Epidermal melanocyte (primary cell): ENCODE measurements around the gene KMT2D.

Experiments
- DNase-seq: peaks from one replicate; pipeline ENCODE4 v3.0.0; 2011; ENCODE audit warnings: low spot score; ENCODE audit not compliant: insufficient read length

KMT2D gene

GRCh38 chr12:49054524-49054923 is 6.1 kb downstream of the KMT2D start:
- DNase-seq, result no peak

GRCh38 chr12:49054096-49054495 is 6.5 kb downstream of the KMT2D start:
- peak; percentile 8 for DNase-seq

GRCh38 chr12:49052451-49053208 is 8.0 kb downstream of the KMT2D start:
- DNase-seq, result peak; percentile 12

DNA sequence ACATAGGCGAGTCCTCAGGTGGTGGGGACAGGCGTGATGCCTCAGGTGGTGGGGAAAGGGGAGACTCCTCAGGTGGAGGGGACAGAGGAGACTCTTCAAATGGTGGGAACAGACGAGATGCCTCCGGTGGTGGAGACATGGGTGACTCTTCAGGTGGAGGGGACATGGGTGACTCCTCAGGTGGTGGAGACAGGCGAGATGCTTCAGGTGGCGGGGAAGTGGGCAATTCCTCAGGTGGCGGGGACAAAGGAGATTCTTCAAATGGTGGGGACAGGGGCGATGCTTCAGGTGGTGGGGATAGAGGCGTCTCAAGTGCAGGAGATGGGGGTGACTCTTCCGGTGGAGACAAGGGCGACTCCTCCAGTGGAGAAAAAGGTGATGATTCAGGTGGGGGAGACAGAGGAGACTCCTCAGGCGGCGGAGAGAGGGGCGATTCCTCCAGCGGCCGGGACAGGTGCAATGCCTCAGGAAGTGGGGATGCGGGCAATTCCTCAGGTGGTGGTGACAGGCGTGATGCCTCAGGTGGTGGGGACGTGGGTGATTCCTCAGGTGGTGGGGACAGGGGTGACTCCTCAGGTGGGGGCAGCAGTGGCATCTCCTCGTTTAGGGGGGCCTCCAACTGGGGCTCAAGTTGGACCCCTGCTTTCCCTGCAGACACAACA is 8.7 kb downstream of the KMT2D start:
- DNase-seq, result peak; percentile 14

GRCh38 chr12:49051373-49051764 is 9.2 kb downstream of the KMT2D start:
- DNase-seq, result peak; percentile 10

DNA sequence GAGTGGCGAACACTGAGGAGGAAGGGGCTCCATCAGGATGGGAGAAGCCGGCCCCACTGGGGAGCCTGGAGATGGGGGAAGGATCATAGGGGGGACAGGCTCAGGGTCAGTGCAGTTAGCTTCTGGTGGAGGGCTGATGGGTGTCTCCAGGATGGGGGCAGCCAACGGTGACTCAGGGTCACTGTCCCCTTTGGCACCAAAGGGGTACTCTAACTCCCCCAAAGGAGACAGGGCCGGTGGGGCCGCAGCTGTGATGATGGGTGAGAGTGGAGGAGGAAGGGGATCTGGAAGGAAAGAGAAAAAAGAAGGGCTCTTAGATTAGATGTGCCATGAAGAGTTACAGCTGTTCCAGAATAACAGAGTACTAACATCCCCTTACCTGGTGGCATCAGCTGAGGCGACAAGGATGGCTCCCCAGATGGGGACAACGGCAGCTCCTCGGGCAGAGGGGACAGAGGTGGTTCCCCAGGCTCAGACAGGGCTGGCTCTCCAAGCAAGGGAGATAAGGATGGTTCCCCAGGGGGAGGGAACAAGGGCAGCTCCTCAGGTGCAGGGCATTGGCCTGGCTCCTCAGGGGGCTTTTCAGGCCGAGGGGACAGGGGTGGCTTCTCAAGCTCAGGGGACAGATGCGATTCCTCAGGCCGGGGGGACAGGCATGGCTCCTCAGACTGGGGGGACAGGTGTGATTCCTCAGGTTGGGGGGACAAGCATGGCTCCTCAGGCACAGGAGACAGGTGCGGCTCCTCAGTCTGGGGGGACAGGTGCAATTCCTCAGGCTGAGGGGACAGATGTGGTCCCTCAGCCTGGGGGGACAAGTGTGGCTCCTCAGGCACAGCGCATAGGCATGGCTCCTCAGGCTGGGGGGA is 9.9 kb downstream of the KMT2D start:
- peak; percentile 14 for DNase-seq

DNA sequence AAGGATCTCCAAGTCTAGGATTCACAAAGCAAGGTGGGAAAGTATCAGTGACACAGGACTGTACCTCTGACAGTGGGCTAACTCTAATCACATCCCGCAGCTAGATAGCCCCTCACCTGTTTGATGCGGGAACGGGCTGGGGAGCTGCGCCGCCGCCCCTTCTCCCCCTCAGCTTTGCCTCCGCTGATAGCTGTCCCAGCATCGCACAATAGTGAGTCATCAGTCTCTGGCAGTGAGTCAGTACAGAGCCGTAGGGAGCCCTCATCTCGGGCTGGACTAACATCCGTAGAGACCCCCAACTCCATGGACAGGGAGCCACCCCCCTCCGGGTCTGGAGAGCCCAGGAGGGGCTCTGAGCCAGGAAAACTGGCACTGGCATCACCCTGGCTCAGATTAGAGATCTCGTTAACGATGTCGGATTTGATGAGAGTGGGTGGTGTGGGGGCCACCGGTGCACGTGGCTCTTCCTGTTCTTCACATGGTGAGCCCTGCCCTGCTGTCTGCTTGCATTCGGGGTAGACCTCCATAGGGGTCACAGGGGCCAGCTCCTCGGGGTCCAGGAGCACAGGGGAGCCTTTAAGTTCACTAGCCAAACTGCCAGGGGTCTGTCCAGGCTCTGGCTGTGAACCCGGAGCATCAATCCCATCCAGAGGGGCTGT is 10.9 kb downstream of the KMT2D start:
- DNase-seq, result peak; percentile 14

DNA sequence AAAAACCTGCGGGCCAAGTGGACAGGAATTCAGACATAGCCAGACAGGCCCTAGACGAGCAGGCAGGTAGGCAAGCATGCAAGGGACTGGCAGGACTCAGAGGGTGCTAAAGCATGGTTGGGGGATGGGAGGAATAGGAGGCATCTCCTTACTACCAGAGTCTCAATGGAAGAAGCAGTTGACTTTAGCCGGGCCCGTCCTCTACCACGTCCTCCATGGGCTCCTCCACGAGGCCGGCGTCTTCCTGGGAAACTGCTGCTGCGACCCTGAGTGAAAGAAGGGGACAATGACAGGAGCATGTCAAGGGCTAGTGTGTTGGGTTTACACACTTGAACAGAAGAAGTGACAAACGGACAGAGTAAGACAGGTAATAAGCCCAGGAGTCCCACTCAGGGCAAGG is 11.6 kb downstream of the KMT2D start:
- DNase-seq, result no peak

DNA sequence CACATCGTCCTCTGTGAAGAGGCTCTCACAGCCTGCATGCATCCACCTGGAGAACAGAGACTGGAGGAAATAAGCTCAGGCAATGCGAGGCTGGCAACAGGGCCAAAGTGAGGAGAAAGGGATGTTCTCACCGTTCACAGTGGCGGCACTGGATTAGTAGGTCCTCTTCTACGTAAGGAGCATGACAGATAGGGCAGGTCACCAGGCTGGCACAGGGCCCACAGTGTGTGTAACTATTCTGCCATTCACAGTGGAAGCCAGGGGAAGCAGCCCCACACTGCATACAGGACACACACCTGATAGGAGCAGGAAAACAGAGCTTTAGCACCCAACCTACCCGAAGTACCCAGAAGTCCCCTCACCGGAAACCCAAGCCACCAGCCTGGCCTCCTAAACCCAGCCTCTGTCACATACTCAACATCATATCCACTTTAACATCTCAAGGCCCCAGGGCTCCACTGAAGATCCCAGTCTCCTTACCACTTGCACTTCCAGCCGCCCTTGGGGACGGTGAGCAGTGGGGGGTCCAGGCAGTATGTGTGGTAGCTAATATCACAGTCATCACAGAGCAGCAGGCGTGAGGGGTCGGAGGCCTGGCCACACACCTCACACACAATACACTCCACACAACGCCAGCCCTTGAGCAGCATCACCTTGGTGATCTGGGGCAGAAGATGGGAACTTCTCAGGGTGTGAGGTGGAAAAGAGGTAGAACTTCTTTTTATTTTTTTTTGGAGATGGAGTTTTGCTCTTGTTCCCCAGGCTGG is 14.3 kb downstream of the KMT2D start:
- no peak for DNase-seq

GRCh38 chr12:49044660-49045059 is 15.9 kb downstream of the KMT2D start:
- DNase-seq, result no peak

DNA sequence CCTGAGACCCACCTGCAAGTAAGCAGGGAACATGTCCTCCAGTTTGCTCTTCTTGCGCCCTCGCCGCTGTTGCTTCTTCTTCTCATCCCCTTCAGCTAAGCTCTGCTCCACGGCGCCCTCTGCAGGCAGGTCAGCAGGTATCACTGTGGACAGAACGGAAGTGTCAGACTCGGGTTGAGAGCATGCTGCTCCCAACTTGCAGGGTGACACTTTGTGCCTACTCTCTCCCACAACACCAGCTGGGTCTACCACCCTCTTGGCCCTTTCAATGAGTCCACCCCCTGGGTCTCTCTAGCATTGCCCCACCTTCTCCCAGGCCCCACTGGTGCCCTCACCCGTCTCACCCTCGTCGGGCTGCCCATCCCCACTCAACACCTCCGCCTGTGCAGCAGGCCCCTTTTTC is 16.7 kb downstream of the KMT2D start:
- peak; percentile 74 for DNase-seq

DNA sequence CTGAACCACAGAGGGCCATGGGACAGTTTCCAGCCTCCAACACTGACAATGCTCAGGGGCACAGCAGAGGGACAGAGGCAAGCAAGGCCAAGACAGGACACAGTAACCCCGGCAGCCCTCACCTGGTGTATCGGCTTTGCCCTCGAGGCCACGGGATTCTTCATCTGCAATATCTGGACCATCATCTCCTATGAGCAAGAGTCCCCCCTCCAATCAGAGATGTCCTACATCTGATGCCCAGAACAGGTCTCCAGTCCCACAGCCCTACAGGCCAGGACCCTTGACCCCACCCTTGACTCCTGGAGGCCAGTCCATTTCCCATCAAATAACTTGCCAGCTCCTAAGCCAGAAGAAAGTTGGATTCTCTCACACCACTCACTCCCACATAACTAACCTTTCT is 17.4 kb downstream of the KMT2D start:
- DNase-seq, result no peak

DNA sequence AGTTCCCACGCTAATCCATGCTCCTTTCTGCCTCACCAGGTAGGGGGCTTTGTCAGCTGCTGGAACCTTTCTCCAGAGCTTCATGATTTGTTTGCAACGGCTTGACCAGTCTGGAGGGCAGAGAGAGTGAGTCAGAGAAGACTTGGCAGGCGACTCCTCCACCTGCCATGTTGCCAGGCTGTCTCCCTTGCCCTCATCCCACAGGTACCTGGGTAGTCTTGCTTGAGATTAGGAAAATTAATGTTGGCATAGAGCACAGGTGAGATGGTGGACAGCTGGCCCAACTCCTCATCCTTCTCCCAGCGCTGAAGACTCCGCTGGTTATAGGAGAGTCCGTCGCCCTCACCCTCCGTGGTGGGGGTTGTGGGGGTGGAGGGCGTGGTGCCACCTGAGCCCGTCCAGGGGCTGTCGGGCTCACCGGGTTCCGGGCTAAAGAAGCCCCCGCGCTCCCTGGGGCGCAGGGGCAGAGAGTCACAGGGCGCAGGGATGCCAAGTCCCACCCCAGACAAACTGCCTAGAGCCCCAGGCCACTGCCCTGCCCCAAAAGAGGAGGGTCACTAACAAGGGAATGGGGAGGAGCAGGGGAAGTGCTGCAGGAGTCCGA is 18.6 kb downstream of the KMT2D start:
- DNase-seq, result no peak

DNA sequence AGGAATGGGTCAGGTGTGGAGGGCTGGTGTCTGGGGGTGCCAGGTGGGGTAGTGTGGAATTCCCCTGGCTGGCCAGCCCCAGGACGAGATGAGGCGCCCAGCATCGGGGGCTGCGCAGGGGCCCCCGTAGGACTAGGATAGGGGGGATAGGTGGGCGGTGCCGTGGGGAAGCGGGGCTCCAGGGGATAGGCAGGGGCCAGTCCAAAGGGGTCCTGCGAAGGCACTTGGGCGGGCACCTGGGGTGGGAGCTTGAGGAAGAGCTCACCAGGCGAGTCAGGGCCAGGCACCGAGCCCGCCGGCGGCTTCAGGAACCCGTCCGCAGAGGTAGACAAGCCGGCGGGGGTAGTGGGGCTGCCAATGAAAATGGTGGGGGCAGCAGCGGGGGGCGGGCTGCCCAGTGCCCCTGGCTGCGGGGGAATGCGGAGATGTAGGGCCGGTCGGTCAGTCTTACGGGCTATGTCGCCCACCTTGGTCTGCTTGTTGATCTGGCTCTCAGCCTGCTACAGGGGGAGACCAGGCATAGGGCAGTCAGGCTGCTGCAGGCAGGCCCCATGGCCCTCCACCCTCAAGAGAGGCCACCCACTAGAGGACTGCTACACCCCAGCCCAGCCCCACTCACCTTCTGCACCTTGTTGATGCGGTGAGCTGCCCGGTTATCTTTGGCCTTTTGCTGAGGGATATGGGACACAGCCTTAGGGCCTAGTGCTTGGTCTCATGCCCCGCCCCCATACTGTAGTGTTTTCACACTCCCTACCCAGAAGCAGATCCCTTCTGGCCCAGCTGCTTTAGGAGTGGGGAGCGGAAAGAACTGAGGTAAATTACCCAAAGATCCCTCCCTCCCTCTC is 19.3 kb downstream of the KMT2D start:
- DNase-seq, result no peak

GRCh38 chr12:49040364-49040855 is 20.2 kb downstream of the KMT2D start:
- no peak for DNase-seq

- no peak for DNase-seq
These were observed 20.9 kb downstream of the KMT2D start for GRCh38 chr12:49039421-49040363.

DNA sequence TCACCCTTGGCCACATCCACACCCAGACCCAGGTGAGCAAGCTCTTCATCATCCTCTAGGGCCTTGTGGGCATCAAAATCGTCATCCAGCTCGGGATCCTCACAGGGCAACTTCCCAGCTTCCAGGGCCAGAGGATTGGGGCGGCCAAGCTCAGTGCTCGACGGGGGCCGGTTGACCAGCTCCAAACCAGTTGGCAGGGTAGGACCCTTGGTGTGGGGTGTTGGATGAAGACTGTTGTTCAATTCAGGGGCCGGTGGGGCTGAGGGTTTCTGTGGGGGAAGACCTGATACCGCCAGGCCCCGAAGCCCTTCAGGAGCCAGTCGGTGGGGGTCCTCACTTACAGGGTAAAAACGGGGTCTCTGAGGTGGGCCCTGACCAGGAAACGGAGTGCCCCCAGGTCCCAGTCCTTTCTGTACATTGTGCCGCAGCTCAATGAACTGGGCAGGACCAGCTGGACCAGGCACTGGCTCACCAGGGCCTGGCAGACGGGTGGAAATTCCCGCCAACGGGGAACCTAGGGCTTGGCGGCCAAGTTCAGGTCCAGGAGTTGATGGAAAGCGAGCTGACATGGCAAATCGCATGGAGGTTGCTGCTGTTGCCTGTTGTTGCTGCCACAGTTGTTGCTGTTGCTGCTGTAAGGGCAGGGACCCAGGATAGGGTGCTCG is 22.2 kb downstream of the KMT2D start:
- DNase-seq, result no peak

- no peak for DNase-seq
These were observed 22.7 kb downstream of the KMT2D start for GRCh38 chr12:49037947-49038237.
